NCI-H82 (cell line): ENCODE measurements around the gene TIGD2.

Source experiments
- DNase-seq: peaks from one replicate; lab custom pipeline; 2025; lab: John Stamatoyannopoulos, UW

TIGD2 gene

DNA sequence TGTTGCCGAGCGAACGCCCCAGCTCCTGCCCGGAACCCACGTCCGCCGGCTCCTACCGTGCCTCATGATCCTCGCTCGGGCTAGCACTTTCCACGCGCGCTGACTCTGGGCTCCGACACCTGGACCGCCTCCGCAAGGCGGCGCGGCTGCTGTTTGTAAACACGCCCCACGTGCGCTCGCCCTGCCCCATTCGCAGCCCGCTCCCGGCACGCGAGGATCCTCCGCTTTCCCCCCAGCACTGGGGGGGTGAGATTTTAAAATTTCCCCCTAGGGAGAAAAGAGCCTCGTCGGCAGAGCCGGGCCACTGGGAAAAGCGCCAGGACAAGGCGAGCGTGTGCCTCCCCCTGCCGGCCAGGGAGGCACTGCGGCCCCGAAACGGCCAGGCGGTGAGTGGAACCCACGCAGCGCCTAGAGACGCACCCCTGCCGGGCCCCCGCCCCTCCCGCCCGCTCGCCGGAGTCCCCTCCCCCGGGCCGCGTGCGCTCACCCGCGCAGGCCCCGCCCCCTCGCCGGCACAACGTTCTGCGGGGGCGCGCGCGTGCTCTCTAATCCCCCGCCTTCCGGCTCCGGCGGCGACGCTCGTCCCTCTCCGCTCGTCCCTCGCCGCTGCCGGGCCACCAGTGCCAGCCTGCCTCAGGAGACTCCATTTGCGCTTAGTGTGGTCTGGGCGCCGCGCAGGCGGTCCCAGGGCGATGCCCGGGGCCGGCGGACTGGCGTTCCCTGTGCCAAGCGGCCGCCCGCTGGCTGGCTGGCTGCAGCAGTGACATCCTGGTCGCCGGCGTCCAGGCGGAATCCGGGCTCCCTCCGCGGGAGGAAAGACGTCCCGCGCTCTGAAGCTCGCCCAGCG, at the start of gene TIGD2:
TIGD2 (plus strand) TSS at position 548 of the 847 bp plus-strand sequence. CDS start 1,442 bp downstream, outside the sequence.
- peak; percentile 92 for DNase-seq

- no peak for DNase-seq
Measured at GRCh38 chr4:89064848-89065247, 46.5 kb upstream of the TIGD2 start.

DNA sequence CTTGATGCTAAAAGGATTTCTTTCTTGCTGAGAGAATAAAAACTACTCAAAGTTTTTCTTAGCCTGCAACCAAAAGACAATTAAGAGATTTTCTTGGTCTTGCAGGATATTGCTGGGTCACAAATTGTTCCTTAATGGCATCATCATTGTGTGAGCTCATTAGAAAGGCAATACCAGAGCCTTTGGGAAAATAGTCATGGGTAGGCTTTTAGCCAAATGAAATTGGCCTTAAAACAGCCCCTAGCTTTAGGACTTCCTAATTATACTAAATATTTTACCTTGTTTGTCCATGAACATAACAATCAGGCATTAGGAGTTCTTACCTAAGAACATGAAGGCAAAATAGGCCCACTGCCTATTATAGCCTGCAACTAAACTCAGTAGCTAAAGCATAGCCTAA, 43.9 kb upstream of the TIGD2 start:
- peak; percentile 74 for DNase-seq

GRCh38 chr4:89069481-89069880, 41.9 kb upstream of the TIGD2 start:
- no peak for DNase-seq

GRCh38 chr4:89070041-89070440, 41.3 kb upstream of the TIGD2 start:
- DNase-seq: no peak

DNA sequence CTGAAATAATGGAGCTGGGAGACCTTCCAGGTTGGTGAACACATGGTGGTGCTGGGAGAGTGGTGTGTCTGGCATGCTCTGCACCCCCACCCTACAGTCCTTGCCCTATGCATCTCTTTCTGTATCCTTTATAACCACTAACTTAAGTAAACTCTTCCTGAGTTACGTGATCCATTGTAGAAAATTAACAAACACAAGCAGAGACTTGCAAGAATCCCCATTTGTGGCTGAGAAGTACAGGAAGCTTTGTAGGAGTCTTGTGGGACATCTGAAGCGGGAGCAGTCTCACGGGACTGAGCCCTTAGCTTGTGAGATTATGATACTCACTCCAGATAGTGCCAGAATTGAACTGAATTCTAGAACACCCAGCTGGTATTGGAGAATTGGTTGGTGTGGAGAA, 40.0 kb upstream of the TIGD2 start:
- no peak for DNase-seq

DNA sequence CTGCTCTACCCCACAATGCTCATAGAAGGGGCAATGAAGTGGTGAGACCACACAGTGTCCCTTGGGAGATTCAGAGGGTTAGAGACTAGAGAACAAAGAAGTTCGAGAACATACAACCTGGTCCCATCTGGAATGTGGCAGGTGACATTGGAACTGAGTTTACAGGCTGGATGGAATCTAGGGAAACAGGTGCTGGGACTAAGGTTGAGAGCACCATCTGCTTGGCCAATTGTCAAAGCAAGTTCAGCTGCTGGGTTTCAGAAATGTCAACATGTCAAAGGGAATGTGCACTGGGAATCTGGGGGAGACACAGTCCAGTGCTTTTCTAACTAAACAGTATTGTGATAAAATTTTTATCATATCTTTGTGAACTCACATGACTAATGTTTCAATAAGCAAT, 38.4 kb upstream of the TIGD2 start:
- no peak for DNase-seq

GRCh38 chr4:89077761-89078160, 33.6 kb upstream of the TIGD2 start:
- no peak for DNase-seq

- no peak for DNase-seq
Measured at GRCh38 chr4:89078300-89078699, 33.0 kb upstream of the TIGD2 start.

GRCh38 chr4:89099034-89099433, 12.3 kb upstream of the TIGD2 start:
- no peak for DNase-seq

DNA sequence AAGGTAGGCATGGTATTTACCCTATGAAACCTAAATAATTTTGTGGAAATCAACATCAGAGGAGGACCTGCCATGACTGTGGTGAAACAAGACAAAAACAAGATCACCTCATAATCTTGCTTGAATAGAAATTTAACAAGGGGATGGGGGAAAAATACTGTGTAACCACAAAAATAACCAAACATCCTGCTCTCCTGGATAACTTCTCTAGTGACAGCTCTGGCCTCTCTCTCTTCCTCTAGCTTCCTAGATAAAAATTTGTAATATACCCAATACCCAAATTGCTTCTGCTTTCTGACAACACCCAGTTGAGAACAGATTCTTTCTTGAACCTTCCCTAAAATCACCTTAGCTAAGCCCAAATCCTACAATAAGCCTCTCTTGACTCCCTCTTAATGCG, 11.9 kb upstream of the TIGD2 start:
- no peak for DNase-seq

DNA sequence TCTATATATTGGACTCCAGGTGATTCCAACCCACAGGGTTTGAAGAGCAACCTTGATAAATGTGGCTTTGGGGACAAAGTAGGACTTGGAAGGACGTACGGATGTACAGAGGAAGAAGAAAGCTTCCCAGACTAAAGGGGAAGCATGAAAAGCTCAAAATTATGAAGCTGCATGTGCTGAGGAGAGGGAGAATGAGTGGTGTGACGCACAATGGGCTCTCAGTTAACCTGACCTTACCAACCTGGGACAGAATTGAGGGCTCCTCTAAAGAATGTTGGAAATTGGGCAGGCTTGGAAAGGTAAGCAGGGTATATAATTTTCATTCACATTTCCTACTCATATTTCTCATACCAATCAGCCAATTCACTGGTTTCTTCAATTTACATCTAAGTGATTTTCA, 10.5 kb upstream of the TIGD2 start:
- no peak for DNase-seq

- DNase-seq: no peak
Measured at GRCh38 chr4:89101256-89102161, 9.8 kb upstream of the TIGD2 start.

GRCh38 chr4:89105726-89106125, 5.6 kb upstream of the TIGD2 start:
- no peak for DNase-seq

DNA sequence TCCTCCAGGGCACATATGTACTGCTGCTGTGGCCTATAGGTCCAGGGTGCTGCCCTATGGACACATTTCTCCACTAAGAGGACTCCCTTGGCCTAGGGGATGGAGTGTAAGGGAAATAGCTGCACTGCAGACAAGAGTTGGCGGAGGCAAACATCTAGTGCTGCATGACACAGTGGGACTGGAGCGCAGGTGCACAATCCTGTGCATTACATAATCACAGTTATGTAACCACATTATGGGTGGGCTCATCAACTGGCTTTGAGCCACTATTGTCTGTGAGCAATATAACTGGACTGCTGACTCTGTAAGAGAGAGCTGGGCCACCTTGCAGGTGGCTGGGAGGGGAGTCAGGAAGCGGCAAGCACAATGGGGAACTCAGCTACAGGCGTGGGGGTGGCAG, 3.2 kb upstream of the TIGD2 start:
- DNase-seq: peak; percentile 3

GRCh38 chr4:89109841-89110540, 1.3 kb upstream of the TIGD2 start:
- no peak for DNase-seq

GRCh38 chr4:89110541-89110985, 770 bp upstream of the TIGD2 start:
- DNase-seq: peak; percentile 62

- DNase-seq: peak; percentile 19
Measured at GRCh38 chr4:89111833-89112563, 665 bp downstream of the TIGD2 start.

GRCh38 chr4:89113415-89113814, 2.1 kb downstream of the TIGD2 start:
- no peak for DNase-seq

DNA sequence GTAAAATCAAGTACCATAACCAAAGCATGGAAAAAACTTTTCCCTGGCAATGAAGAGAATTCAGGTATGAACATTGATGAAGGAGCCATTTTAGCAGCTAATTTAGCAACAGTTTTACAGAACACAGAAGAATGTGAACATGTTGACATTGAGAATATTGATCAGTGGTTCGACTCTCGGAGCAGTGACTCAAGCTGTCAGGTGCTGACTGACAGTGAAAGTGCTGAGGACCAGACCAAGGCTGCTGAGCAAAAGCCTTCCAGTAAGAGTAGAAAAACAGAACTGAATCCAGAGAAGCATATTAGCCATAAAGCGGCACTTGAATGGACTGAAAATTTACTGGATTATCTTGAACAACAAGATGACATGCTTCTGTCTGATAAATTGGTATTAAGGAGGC, 2.8 kb downstream of the TIGD2 start:
- no peak for DNase-seq

DNA sequence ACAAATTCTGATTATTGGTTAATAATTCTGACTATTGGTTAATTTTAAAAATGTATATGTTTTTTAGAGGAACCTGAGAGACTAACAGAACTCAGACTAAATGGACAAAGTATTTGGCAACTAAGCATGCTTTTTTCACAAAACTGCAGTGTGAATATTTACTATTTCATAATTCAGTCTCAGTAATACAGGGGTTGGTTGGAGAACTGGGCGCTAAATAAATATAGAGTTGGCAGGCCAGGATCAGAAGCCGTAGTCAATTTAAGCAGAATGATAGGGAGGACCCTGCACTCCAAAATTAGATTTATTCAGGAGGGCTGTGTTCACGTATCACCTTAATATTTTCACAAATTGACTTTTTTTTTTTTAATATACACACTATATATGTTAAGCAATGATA, 5.8 kb downstream of the TIGD2 start:
- DNase-seq: no peak

GRCh38 chr4:89119166-89119565, 7.8 kb downstream of the TIGD2 start:
- no peak for DNase-seq
